BLaER1 (cell line): ENCODE data around the gene GOLM1.

ENCODE experiments used
- H3K27ac ChIP-seq: shearing (Covaris generic); formaldehyde crosslinking; 2 replicates; pipeline ENCODE4 v1.8.1; 2022
- H3K27me3 ChIP-seq: shearing (Covaris generic); formaldehyde crosslinking; 2 replicates; pipeline ENCODE4 v1.8.1; 2022
- H3K36me3 ChIP-seq: shearing (Covaris generic); formaldehyde crosslinking; 2 replicates; pipeline ENCODE4 v1.8.1; 2022
- H3K4me1 ChIP-seq: shearing (Covaris generic); formaldehyde crosslinking; 2 replicates; pipeline ENCODE4 v1.8.1; 2022
- H3K4me2 ChIP-seq: shearing (Covaris generic); formaldehyde crosslinking; 2 replicates; pipeline ENCODE4 v1.8.1; 2022
- H3K4me3 ChIP-seq: shearing (Covaris generic); formaldehyde crosslinking; 2 replicates; pipeline ENCODE4 v1.8.1; 2022
- H3K9ac ChIP-seq: shearing (Covaris generic); formaldehyde crosslinking; 2 replicates; pipeline ENCODE4 v1.8.1; 2022
- H3K9me3 ChIP-seq: shearing (Covaris generic); formaldehyde crosslinking; 2 replicates; pipeline ENCODE4 v1.8.1; 2022
- H4K20me1 ChIP-seq: shearing (Covaris generic); formaldehyde crosslinking; 2 replicates; pipeline ENCODE4 v1.8.1; 2022
- Cebpa-rat ChIP-seq: shearing (Covaris generic); IDR thresholded peaks from 2 replicates; pipeline ENCODE4 v1.8.1; 2022

GOLM1 gene

DNA sequence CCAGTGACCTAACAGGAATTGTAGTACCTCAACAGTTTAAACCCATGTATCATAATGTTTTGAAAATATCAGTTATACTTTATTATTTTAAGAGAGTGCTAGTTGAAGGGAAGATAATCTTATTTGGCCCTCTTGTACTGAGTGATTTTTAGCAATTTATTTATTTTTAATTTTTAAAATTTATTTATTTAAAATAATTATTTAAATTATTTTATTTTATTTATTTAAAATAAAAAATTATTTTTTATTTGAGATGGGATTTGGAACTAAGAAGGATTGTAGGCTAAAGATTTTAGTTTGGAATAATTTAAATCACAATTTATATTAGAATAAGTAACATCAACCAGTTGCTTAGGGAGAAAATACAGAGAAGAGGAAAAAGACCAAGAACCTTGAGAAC lies 104.3 kb downstream of the GOLM1 start:
- H3K9me3 ChIP-seq = peaks cover 22% of the 10 kb centered on the region
- H3K4me1 ChIP-seq = no peaks in the 10 kb centered on the region
- H3K27ac ChIP-seq = no peak overlapping the region
- H4K20me1 ChIP-seq = no peaks in the 10 kb centered on the region
- H3K27me3 ChIP-seq = no peaks in the 10 kb centered on the region
- no peak overlapping the region for H3K4me3 ChIP-seq
- H3K4me2 ChIP-seq = no peak overlapping the region
- H3K36me3 ChIP-seq = peaks cover 59% of the 10 kb centered on the region
- H3K9ac ChIP-seq = no peak overlapping the region
- no peak for TF ChIP-seq Cebpa-rat

- Histone ChIP-seq H4K20me1 (no peaks in the 10 kb centered on the region), H3K27ac (no peak overlapping the region), H3K9me3 (peaks cover 19% of the 10 kb centered on the region), H3K9ac (no peak overlapping the region), H3K27me3 (no peaks in the 10 kb centered on the region), H3K4me1 (no peaks in the 10 kb centered on the region), H3K4me2 (no peak overlapping the region), H3K36me3 (peaks cover 52% of the 10 kb centered on the region), H3K4me3 (no peak overlapping the region)
- no peak; the same call in 1 of the 2 replicates for TF ChIP-seq Cebpa-rat
Observed at GRCh38 chr9:85994191-85994590, 105.2 kb downstream of the GOLM1 start.

DNA sequence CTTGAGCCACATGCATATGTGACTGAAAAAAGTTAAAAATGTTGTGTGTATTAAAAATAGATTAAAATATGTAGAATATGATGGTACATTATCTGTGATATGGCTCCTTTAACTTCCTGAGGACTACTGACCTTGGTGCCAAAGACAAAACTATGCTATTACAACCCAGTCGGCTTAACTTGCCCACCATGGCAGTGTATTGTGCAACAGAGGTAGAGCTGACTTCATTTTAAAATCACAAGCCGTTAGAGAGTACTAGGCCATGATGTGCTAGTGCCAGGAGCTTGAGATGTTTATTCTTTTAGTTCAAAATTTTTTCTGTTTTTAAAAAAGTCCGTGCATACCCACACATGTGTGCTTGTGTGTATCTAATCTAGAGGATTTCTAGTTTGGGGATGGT lies 112.1 kb downstream of the GOLM1 start:
- TF ChIP-seq Cebpa-rat = no peak
- Histone ChIP-seq H3K9me3 (peaks cover 17% of the 10 kb centered on the region; the same call in 1 of the 2 replicates), H3K9ac (no peak overlapping the region), H3K27me3 (no peaks in the 10 kb centered on the region), H3K4me1 (no peaks in the 10 kb centered on the region), H3K36me3 (peaks cover 66% of the 10 kb centered on the region), H3K4me2 (no peak overlapping the region), H3K27ac (no peak overlapping the region), H3K4me3 (no peak overlapping the region), H4K20me1 (no peaks in the 10 kb centered on the region)

GRCh38 chr9:85984457-85984856 lies 114.9 kb downstream of the GOLM1 start:
- H3K9ac ChIP-seq = no peak overlapping the region
- no peak for TF ChIP-seq Cebpa-rat
- H3K9me3 ChIP-seq = peaks cover 6% of the 10 kb centered on the region; the same call in 1 of the 2 replicates
- no peak overlapping the region for H3K27ac ChIP-seq
- no peak overlapping the region for H3K4me2 ChIP-seq
- H3K4me3 ChIP-seq = no peak overlapping the region
- no peaks in the 10 kb centered on the region for H4K20me1 ChIP-seq
- no peaks in the 10 kb centered on the region for H3K27me3 ChIP-seq
- H3K4me1 ChIP-seq = no peaks in the 10 kb centered on the region
- peaks cover 78% of the 10 kb centered on the region for H3K36me3 ChIP-seq

DNA sequence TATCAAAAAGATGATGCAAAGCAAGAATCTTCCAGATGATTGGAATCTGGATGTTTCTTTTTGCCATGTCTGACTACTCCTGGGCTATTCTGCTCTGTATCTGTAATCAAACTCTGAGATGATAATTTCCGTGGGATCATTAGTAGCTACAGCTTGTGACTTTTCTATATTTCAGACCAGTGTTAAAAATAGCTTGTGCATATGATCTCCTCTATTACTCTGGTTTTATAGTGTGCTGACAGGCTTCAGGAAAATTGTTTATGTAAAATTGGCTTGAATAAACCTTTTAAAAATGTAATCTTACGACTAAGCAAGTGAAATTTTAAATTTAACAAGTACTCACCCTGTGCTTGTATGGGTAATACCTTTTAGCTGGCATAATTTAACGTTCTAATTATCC lies 118.0 kb downstream of the GOLM1 start:
- Histone ChIP-seq H3K36me3 (peaks cover 74% of the 10 kb centered on the region), H4K20me1 (no peaks in the 10 kb centered on the region), H3K9ac (no peak overlapping the region), H3K27me3 (no peaks in the 10 kb centered on the region), H3K4me2 (no peak overlapping the region), H3K27ac (no peak overlapping the region), H3K4me3 (no peak overlapping the region), H3K9me3 (peaks cover 6% of the 10 kb centered on the region; the same call in 1 of the 2 replicates), H3K4me1 (no peaks in the 10 kb centered on the region)
- no peak for TF ChIP-seq Cebpa-rat

GRCh38 chr9:85978496-85978895 lies 120.9 kb downstream of the GOLM1 start:
- no peaks in the 10 kb centered on the region for H3K27me3 ChIP-seq
- H3K27ac ChIP-seq = no peak overlapping the region
- H3K36me3 ChIP-seq = peaks cover 65% of the 10 kb centered on the region
- H4K20me1 ChIP-seq = no peaks in the 10 kb centered on the region
- no peak overlapping the region for H3K9ac ChIP-seq
- no peaks in the 10 kb centered on the region for H3K4me1 ChIP-seq
- TF ChIP-seq Cebpa-rat = no peak
- H3K4me2 ChIP-seq = no peak overlapping the region
- no peaks in the 10 kb centered on the region for H3K9me3 ChIP-seq
- no peak overlapping the region for H3K4me3 ChIP-seq
